Gastroesophageal sphincter (tissue), 4 donors: Measurements from ENCODE around the gene WDR47. TPM values are rescaled to one million over a fixed set of nuclear protein-coding genes. Genes with fewer than 3 reads are reported as not detected.

Experiments used
- ATAC-seq: fragments of 150-250 bp; one replicate; pipeline ENCODE4 v1.9.1; 2016; ENCODE audit warnings: mild to moderate bottlenecking, moderate library complexity
- H3K27ac ChIP-seq, 4 donors: fragments of 200-600 bp; sonication (generic) in 3 of 4; 1 replicate in 3 of 4; 2 replicates in 1 of 4; pipeline ENCODE4 v1.5.1; 2016 to 2019
- H3K27me3 ChIP-seq: fragments of 200-600 bp; sonication (generic); one replicate; pipeline ENCODE4 v1.5.1; 2019
- H3K36me3 ChIP-seq, 2 donors: fragments of 200-600 bp; sonication (generic); one replicate each; pipeline ENCODE4 v1.5.1; 2019; ENCODE audit warnings: control low read depth in 1 of 2
- H3K4me1 ChIP-seq, 3 donors: fragments of 200-600 bp; sonication (generic); 1 replicate in 2 of 3; 2 replicates in 1 of 3; pipeline ENCODE4 v1.5.1; 2016 to 2019; ENCODE audit warnings: control low read depth in 2 of 3
- H3K4me3 ChIP-seq, 2 donors: fragments of 200-600 bp; sonication (generic); one replicate each; pipeline ENCODE4 v1.5.1; 2019; ENCODE audit warnings: mild to moderate bottlenecking in 1 of 2, moderate library complexity in 1 of 2
- H3K9me3 ChIP-seq, 3 donors: fragments of 200-600 bp; sonication (generic); one replicate each; pipeline ENCODE4 v1.5.1; 2017 to 2019; ENCODE audit warnings: control low read depth in 2 of 3
- EP300 ChIP-seq: sonication (generic); formaldehyde crosslinking; IDR thresholded peaks from one replicate; pipeline ENCODE4 v1.6.1; 2017; ENCODE audit warnings: antibody characterized with exemption, mild to moderate bottlenecking
- POLR2A ChIP-seq, 2 donors: fragments of 450-650 bp; IDR thresholded peaks; one replicate each; pipeline ENCODE4 v1.6.1; 2017; ENCODE audit warnings: antibody characterized with exemption in 2 of 2, mild to moderate bottlenecking in 2 of 2, moderate library complexity in 1 of 2
- POLR2AphosphoS5 ChIP-seq: sonication (generic); formaldehyde crosslinking; IDR thresholded peaks from one replicate; pipeline ENCODE4 v1.6.1; 2017; ENCODE audit warnings: antibody characterized with exemption
- WGBS, 2 donors: methylation state at CpG; one replicate each; pipeline ENCODE4 v1.1.5; 2018; ENCODE audit warnings: low coverage in 1 of 2; 5-methylcytosine and 5-hydroxymethylcytosine counted together
- total RNA-seq, 4 donors: library from RNA; depleted of rRNA; stranded (reverse); fragments of >200 nt; gene quantifications; one replicate each; pipeline ENCODE4 v1.1.0, GENCODE V29; 2016
- TF ChIP-seq, protein P1 (sequence below), 4 experiments: fragments of 200-600 bp in 2 of 4; fragments of 450-650 bp in 2 of 4; sonication (generic) in 1 of 4; IDR thresholded peaks; one replicate each; pipeline ENCODE4 v1.5.1; 2017 to 2019; ENCODE audit warnings: antibody characterized with exemption in 4 of 4, mild to moderate bottlenecking in 2 of 4, moderate library complexity in 2 of 4

WDR47 gene
- total RNA-seq, 4 donors from 2014 or later: 19.7 to 31.3 (median 25.1) TPM

DNA sequence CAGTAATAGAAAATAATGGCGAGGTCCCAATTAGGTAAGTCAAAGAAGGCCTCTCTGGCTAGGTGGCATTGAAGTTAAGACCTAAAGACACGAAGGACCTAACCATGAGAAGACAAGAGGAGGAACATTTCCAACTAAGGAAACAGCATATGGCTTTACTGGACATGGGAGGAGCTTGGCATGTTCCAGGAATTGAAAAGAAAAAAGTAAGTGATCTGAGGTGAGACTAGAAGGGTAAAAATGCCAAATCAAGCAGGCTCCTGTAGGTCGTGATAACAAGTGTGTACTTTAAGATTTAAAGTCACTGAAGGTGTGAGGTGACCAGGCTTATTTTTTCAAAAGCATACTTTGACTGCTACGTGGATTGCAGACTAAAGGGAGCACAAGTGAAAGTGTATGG is 65.2 kb downstream of the WDR47 start:
- H3K36me3 ChIP-seq: peaks cover 0 to 95% of the 10 kb centered on the region in 2 donors
- H3K4me1 ChIP-seq: no peaks in the 10 kb centered on the region
- WGBS, 2 donors: 88 to 91% methylated on average over 4 of the region's 4 CpGs
- H3K9me3 ChIP-seq: no peaks in the 10 kb centered on the region
- TF ChIP-seq EP300 (no peak), POLR2A (IDR thresholded peaks at IDR 0.05) (no peak), POLR2AphosphoS5 (no peak)
- TF ChIP-seq, protein P1, sequence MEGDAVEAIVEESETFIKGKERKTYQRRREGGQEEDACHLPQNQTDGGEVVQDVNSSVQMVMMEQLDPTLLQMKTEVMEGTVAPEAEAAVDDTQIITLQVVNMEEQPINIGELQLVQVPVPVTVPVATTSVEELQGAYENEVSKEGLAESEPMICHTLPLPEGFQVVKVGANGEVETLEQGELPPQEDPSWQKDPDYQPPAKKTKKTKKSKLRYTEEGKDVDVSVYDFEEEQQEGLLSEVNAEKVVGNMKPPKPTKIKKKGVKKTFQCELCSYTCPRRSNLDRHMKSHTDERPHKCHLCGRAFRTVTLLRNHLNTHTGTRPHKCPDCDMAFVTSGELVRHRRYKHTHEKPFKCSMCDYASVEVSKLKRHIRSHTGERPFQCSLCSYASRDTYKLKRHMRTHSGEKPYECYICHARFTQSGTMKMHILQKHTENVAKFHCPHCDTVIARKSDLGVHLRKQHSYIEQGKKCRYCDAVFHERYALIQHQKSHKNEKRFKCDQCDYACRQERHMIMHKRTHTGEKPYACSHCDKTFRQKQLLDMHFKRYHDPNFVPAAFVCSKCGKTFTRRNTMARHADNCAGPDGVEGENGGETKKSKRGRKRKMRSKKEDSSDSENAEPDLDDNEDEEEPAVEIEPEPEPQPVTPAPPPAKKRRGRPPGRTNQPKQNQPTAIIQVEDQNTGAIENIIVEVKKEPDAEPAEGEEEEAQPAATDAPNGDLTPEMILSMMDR (IDR thresholded peaks at IDR 0.05): no peak
- no peak overlapping the region for H3K27ac ChIP-seq
- ATAC-seq: no peak
- no peaks in the 10 kb centered on the region for H3K27me3 ChIP-seq
- no peak overlapping the region for H3K4me3 ChIP-seq

DNA sequence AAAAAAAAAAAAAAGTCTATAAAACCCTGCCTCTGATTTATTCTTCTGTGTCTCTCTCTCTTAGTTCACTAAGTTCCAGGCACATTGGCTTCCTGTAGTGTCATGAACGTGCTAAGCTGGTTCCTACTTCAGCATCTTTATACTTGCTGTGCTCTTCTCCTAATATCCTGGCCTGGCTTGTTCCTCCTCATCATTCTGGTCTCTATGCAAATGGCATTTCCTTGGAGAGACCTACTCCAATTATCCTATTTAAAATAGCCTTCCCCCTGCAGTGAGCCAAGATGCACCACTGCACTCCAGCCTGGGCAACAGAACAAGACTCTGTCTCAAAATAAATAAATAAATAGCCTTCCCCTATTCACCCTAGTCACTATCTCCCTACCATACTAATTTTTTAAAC is 69.0 kb downstream of the WDR47 start:
- Histone ChIP-seq H3K4me1 (no peaks in the 10 kb centered on the region), H3K36me3 (peaks cover 0 to 92% of the 10 kb centered on the region in 2 donors), H3K9me3 (no peaks in the 10 kb centered on the region), H3K27me3 (no peaks in the 10 kb centered on the region), H3K27ac (no peak overlapping the region), H3K4me3 (no peak overlapping the region)
- ATAC-seq: no peak
- TF ChIP-seq POLR2AphosphoS5 (no peak), EP300 (no peak), POLR2A (IDR thresholded peaks at IDR 0.05) (no peak)
- TF ChIP-seq, protein P1 (IDR thresholded peaks at IDR 0.05): no peak
- 100% methylated on average over 1 of the region's 1 CpG for WGBS, 2 donors

DNA sequence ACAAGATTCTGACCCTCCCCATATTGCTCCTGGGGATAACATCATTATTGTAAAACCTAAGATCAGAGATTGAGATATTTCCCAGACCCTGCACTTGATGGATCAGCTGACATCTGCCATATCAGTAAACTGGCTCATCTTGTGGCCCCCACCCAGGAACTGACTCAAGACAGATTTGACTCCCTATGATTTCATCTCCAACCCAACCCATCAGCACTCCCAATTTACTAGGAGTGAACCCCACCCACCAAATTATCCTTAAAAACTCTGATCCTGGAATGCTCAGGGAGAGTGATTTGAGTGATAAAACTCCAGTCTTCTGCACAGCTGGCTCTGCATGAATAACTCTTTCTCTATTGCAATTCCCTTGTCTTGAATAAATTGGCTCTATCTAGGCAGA is 72.6 kb downstream of the WDR47 start:
- no peaks in the 10 kb centered on the region for H3K27me3 ChIP-seq
- no peak overlapping the region for H3K4me3 ChIP-seq
- TF ChIP-seq EP300 (no peak), POLR2AphosphoS5 (no peak), POLR2A (IDR thresholded peaks at IDR 0.05) (no peak)
- TF ChIP-seq, protein P1 (IDR thresholded peaks at IDR 0.05): no peak
- no peaks in the 10 kb centered on the region for H3K4me1 ChIP-seq
- H3K36me3 ChIP-seq: peaks cover 0 to 63% of the 10 kb centered on the region in 2 donors
- no peak for ATAC-seq
- H3K27ac ChIP-seq: no peak overlapping the region
- no peaks in the 10 kb centered on the region for H3K9me3 ChIP-seq

DNA sequence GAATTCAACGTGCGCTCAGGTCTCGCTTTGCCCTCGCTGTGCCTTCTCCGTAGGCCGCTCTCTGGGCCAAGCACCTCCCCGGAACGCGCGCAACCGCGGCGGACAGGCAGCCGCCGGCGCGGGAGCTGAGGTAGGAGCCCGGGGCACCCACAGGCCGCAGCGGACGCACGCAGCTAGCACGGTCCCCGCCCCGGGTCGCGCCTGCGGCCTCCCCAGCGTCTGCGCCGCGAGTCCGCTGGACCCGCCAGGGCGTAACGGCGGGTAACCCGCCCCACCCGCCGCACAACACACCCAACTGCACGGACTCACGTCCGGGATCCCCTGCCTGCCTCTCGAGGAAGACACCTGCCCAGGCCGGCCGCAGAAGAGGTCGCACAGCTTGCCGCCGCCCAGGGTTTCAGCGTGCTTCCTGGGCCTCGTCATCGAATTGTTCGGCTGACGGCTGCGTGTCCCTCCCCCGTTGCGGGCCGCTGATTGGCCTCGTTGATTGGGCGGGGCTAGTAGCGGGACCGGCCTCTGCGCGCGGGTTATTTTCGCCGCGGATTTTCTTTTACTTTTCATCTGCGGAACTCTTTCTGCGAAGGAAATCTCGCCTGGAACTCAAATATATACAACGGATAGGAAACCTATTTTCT is 78.7 kb downstream of the WDR47 start, which contains the start of gene CLCC1:
CLCC1 (minus strand) TSS at position 433 of the 635 bp plus-strand sequence. CDS start 13,047 bp downstream, outside the sequence.
- H3K9me3 ChIP-seq: no peaks in the 10 kb centered on the region
- TF ChIP-seq EP300: no peak
- TF ChIP-seq POLR2AphosphoS5: peak; percentile 92
- peak; percentile 78 to 86 for TF ChIP-seq POLR2A (IDR thresholded peaks at IDR 0.05)
- TF ChIP-seq, protein P1 (IDR thresholded peaks at IDR 0.05): peak in 2 of 4 experiments; percentile 19 to 25
- H3K27ac ChIP-seq: peak within 1 kb of the TSS; percentile 88 to 99 (median 92)
- no peaks in the 10 kb centered on the region for H3K27me3 ChIP-seq
- H3K36me3 ChIP-seq: peaks cover 0 to 25% of the 10 kb centered on the region in 2 donors
- peaks cover 0 to 51% (median 8%) of the 10 kb centered on the region in 3 donors for H3K4me1 ChIP-seq
- 0% methylated on average over 7 to 11 of the region's 72 CpGs for WGBS, 2 donors
- peak; percentile 99 for ATAC-seq
- H3K4me3 ChIP-seq: peak within 1 kb of the TSS; percentile 58 to 85

DNA sequence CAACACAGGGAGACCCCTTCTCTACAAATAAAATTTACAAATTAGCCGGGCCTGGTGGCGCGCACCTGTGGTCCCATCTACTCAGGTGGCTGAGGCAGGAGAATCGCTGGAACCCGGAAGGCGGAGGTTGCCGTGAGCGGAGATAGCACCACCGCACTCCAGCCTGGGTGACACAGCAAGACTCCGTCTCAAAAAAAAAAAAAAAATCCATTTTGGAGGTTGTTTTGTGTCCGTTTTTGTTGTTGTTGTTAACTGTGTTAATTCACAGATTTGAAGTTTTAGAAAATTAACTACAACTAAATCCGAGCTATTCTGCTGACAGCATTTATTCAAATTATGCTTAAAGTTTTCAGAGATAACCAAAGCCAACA is 79.2 kb downstream of the WDR47 start:
- TF ChIP-seq POLR2AphosphoS5 (no peak), EP300 (no peak), POLR2A (IDR thresholded peaks at IDR 0.05) (no peak)
- TF ChIP-seq, protein P1 (IDR thresholded peaks at IDR 0.05): no peak
- ATAC-seq: no peak
- peaks cover 0 to 24% of the 10 kb centered on the region in 2 donors for H3K36me3 ChIP-seq
- H3K27ac ChIP-seq: peak overlapping the region; percentile 88 to 99 (median 92)
- 0 to 7% methylated on average over 8 to 9 of the region's 12 CpGs for WGBS, 2 donors
- no peaks in the 10 kb centered on the region for H3K9me3 ChIP-seq
- peak overlapping the region; percentile 58 to 85 for H3K4me3 ChIP-seq
- no peaks in the 10 kb centered on the region for H3K27me3 ChIP-seq
- H3K4me1 ChIP-seq: peaks cover 0 to 56% (median 8%) of the 10 kb centered on the region in 3 donors
